Fibroblast of skin of left biceps (primary cell): Measurements from ENCODE around the gene SUMF2.
"Not testable (repeated sequence)": the region's sequence is repeated elsewhere in the genome, so short reads cannot be mapped to it uniquely, and the experiment has no call there.

ENCODE experiments used
- DNase-seq, 2 experiments: peaks; one replicate each; pipeline ENCODE4 v3.0.0-alpha.2; 2013; ENCODE audit warnings: low read depth in 2 of 2

The SUMF2 gene

GRCh38 chr7:56062382-56062781 lies 1.7 kb upstream of the SUMF2 start:
- DNase-seq = no peak

- no peak for DNase-seq
These were observed 595 bp upstream of the SUMF2 start for GRCh38 chr7:56063500-56063881.

GRCh38 chr7:56066376-56066775 lies 2.3 kb downstream of the SUMF2 start:
- not testable (repeated sequence) for DNase-seq

GRCh38 chr7:56074371-56074791 lies 10.3 kb downstream of the SUMF2 start:
- DNase-seq = peak in 1 of 2 experiments; percentile 37

GRCh38 chr7:56077681-56078080 lies 13.6 kb downstream of the SUMF2 start:
- DNase-seq = no peak

- no peak for DNase-seq
These were observed 14.1 kb downstream of the SUMF2 start for GRCh38 chr7:56078196-56078595.

DNA sequence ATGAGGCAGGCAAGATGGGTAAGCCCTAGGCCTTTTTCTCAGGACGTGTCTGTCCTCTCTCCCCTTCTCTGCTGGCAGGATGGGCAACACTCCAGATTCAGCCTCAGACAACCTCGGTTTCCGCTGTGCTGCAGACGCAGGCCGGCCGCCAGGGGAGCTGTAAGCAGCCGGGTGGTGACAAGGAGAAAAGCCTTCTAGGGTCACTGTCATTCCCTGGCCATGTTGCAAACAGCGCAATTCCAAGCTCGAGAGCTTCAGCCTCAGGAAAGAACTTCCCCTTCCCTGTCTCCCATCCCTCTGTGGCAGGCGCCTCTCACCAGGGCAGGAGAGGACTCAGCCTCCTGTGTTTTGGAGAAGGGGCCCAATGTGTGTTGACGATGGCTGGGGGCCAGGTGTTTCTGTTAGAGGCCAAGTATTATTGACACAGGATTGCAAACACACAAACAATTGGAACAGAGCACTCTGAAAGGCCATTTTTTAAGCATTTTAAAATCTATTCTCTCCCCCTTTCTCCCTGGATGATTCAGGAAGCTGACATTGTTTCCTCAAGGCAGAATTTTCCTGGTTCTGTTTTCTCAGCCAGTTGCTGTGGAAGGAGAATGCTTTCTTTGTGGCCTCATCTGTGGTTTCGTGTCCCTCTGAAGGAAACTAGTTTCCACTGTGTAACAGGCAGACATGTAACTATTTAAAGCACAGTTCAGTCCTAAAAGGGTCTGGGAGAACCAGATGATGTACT lies 15.5 kb downstream of the SUMF2 start:
- no peak for DNase-seq

- DNase-seq = not testable (repeated sequence)
These were observed 16.8 kb downstream of the SUMF2 start for GRCh38 chr7:56080726-56081435.

DNA sequence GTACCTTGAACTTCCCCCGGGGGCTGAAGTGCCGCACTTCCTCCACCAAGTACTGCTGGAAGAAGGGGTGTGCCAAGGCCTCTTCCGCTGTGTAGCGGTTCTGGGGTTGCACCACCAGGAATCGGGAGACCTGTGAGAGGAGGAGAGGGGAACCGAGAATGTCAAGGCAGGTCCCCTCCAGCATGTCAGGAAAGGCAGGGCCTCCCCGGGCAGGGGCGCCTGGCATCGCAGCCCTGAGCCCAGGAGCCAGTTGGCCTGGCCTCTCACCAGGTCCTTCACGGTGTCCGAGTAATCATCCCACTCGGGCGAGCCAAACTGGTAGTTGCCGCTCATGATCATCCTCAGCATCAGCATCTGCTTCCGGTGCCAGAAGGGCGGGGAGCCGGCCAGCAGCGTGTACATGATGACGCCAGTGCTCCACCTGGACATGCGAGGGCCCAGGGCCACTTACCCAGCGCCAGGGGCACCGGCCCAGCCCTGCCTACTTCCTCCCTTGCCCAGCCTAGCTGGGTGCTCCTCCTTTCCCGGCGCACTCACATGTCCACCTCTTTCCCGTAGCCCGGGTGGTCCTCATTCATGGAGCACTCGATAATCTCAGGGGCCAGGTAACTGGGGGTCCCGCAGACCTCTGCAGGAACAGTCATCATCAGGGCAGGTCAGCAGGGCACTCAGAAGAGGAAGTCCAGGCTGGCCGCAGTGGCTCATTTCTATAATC lies 17.7 kb downstream of the SUMF2 start:
- DNase-seq = no peak

GRCh38 chr7:56083150-56083785 lies 19.2 kb downstream of the SUMF2 start:
- no peak for DNase-seq

DNA sequence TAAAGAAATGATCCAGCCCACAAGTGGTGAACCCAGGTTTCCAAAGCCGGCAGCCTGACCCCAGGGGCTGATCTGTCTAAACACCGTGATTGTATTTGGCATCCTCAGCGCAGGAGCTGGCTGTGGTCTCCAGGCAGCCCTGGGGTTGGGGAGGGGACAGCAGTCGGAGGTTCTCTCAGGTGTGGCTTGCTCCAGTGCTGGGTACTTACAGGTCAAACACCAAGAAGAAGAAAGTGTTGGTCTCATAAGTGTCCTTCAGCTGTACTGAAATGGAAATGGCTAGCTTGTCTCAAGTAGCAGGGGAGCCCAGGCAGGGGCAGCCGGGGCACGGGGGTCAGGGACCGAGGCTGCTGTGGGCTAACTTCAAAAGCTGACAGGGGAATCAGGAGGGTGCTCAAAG lies 22.7 kb downstream of the SUMF2 start:
- no peak for DNase-seq

DNA sequence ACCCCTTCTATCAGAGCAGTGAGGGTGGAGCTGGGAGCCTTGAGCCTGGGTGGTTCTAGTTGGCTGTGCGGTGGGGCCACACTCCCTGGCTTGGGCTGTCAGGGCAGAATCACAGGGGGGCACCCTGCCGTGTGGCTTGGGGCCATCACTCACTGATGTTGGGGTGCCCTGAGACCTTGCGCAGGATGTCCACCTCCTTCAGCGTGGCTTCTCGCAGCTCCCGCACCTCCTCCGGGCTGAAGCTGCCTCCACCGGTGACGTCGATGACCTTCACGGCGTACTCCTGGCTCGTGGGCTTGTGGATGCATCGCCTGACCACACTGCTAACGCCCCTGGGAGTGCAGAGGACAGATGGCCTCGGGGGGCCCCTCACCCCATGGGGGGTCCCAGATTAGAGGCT lies 23.4 kb downstream of the SUMF2 start:
- DNase-seq = no peak

- DNase-seq = no peak
These were observed 27.5 kb downstream of the SUMF2 start for GRCh38 chr7:56091591-56091990.

- DNase-seq = not testable (repeated sequence)
These were observed 28.3 kb downstream of the SUMF2 start for GRCh38 chr7:56092388-56092787.

DNA sequence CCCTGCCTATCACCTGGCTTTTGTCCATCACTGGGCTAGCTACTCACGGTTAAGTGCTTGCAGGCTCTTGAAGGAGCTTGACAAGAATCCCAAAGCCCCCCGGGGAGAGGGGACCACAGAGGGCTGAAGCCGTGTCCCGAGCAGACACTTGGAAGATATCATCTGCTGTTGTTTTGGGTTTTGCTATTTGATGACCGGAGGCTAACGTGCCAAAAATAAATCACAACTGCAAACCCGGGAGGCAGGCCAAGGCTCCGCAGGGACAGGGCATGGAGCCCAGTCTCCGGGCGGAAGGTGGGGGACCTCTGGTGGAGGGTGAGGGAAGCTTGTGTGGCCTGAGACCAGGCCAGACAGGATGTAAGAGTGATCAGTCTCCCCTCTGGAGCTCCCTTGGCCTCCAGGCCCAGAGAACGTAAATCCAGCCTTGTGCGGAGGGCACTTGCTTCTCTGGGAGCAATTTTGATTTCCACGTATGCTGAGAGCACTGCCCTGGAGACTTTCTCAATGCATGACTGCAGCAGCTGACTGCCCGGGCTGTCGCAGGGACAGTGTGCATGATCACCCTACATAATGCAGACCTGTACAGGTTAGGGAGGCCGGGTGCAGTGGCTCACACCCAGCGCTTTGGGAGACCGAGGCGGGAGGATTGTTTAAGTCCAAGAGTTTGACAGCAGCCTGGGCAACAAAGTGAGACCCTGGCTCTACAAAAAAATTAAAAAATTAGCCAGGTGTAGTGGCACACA lies 28.9 kb downstream of the SUMF2 start, which contains the start of gene PHKG1:
PHKG1 (minus strand) TSS at position 164 of the 743 bp plus-strand sequence. CDS start 4,011 bp downstream, outside the sequence.
- DNase-seq = peak in 1 of 2 experiments; percentile 34

- peak; percentile 75 to 77 for DNase-seq
These were observed 33.6 kb downstream of the SUMF2 start for GRCh38 chr7:56097700-56098099.

DNA sequence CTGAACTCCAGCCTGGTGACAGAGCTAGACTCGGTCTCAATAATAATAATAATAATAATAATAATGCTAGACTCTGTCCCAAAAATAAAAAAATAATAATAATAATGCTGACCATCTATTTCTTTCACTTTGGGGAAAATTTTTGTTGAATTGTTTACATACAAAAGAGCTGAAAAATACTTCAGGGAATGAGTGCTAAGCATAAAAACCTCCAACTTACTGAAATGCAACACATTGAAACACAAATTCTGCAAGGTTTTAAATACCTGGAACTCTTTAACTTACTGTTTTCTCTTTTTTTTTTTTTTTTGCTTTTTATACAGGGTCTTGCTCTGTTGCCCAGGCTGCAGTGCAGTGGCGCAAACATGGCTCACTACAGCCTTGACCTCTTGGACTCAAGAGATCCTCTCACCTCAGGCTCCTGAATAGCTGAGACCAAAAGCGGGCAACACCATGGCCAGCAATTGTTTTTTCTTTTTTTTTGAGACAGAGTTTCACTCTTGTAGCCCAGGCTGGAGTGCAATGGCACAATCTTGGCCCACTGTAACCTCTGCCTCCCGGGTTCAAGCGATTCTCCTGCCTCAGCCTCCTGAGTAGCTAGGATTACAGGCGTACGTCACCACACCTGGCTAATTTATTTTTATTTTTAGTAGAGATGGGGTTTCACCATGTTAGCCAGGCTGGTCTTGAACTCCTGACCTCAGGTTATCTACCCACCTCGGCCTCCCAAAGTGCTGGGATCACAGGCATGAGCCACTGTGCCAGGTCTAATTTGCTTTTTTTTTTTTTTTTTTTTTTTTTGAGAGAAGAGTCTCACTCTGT lies 34.3 kb downstream of the SUMF2 start:
- DNase-seq = not testable (repeated sequence)

DNA sequence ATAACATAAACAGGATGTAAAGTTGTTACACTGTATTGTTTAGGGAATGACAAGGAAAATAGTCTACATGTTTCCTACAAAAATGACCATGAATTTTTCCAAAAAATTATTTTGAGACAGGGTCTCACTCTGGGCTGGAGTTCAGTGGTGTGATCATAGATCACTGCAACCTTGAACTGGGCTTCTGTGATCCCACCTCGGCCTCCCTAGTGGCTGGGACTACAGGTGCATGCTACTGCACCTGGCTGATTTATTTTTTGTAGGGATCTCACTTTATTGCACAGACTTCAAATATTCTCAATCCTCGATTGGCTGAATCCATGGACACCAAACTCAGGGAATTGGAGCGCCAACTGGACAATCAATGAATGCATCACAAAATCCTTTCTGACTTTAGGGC lies 35.6 kb downstream of the SUMF2 start:
- DNase-seq = no peak

GRCh38 chr7:56104138-56104537 lies 40.1 kb downstream of the SUMF2 start:
- DNase-seq = not testable (repeated sequence)

GRCh38 chr7:56105508-56105907 lies 41.4 kb downstream of the SUMF2 start:
- peak in 1 of 2 experiments; percentile 5 for DNase-seq
